GM04503 (cell line): ENCODE results near the gene ADGRG1.
A peak's percentile ranks its signal among the peaks of the same experiment; 100 is the strongest.

Source experiments
- DNase-seq: peaks from one replicate; pipeline ENCODE4 v3.0.0-alpha.2; 2012; ENCODE audit warnings: low read depth

The ADGRG1 gene

GRCh38 chr16:57635266-57636097 is 7.1 kb downstream of the ADGRG1 start:
- DNase-seq: no peak

GRCh38 chr16:57636184-57636583 is 7.8 kb downstream of the ADGRG1 start:
- no peak for DNase-seq

GRCh38 chr16:57637020-57637419 is 8.6 kb downstream of the ADGRG1 start:
- no peak for DNase-seq

- DNase-seq: no peak
Observed at GRCh38 chr16:57637424-57637823, 9.0 kb downstream of the ADGRG1 start.

GRCh38 chr16:57637965-57638364 is 9.5 kb downstream of the ADGRG1 start:
- DNase-seq: no peak

GRCh38 chr16:57638381-57638780 is 10.0 kb downstream of the ADGRG1 start:
- DNase-seq: no peak

GRCh38 chr16:57639172-57639887 is 10.9 kb downstream of the ADGRG1 start:
- no peak for DNase-seq

GRCh38 chr16:57640185-57640584 is 11.8 kb downstream of the ADGRG1 start:
- no peak for DNase-seq

- no peak for DNase-seq
Observed at GRCh38 chr16:57640612-57641011, 12.2 kb downstream of the ADGRG1 start.

- DNase-seq: no peak
Observed at GRCh38 chr16:57642160-57643135, 14.0 kb downstream of the ADGRG1 start.

GRCh38 chr16:57643147-57643874 is 14.9 kb downstream of the ADGRG1 start:
- DNase-seq: peak; percentile 30

GRCh38 chr16:57643910-57644309 is 15.5 kb downstream of the ADGRG1 start:
- DNase-seq: no peak

GRCh38 chr16:57644383-57645014 is 16.1 kb downstream of the ADGRG1 start:
- no peak for DNase-seq

- no peak for DNase-seq
Observed at GRCh38 chr16:57645169-57645568, 16.7 kb downstream of the ADGRG1 start.

GRCh38 chr16:57645691-57646387 is 17.4 kb downstream of the ADGRG1 start:
- no peak for DNase-seq

- DNase-seq: no peak
Observed at GRCh38 chr16:57646388-57647039, 18.1 kb downstream of the ADGRG1 start.

- DNase-seq: no peak
Observed at GRCh38 chr16:57647136-57647875, 18.9 kb downstream of the ADGRG1 start.

- no peak for DNase-seq
Observed at GRCh38 chr16:57648125-57648524, 19.7 kb downstream of the ADGRG1 start.
